ENCODE results near the gene SCGB1A1.

Gene SCGB1A1

GRCh38 chr11:62395885-62396551 lies 22.8 kb upstream of the SCGB1A1 start:
- no peak overlapping the region for H3K27ac ChIP-seq

GRCh38 chr11:62398011-62398994 lies 20.5 kb upstream of the SCGB1A1 start:
- no peak overlapping the region for H3K27ac ChIP-seq
- no peak for DNase-seq (ENCODE audit: low read depth, low spot score)

More at GRCh38 chr11:62395885-62396551, 22.8 kb upstream of the SCGB1A1 start:
- DNase-seq (ENCODE audit: low read depth, low spot score), result no peak

- no peak overlapping the region for H3K27ac ChIP-seq
- DNase-seq (ENCODE audit: low read depth, low spot score), result no peak
Measured at GRCh38 chr11:62399172-62399877, 19.5 kb upstream of the SCGB1A1 start.

- no peak overlapping the region for H3K27ac ChIP-seq
- no peak for DNase-seq (ENCODE audit: low read depth, low spot score)
Measured at GRCh38 chr11:62399878-62400266, 19.0 kb upstream of the SCGB1A1 start.

GRCh38 chr11:62400281-62400680 lies 18.6 kb upstream of the SCGB1A1 start:
- H3K27ac ChIP-seq, result no peak overlapping the region
- no peak for DNase-seq (ENCODE audit: low read depth, low spot score)

- no peak for DNase-seq (ENCODE audit: low read depth, low spot score)
- no peak overlapping the region for H3K27ac ChIP-seq
Measured at GRCh38 chr11:62400760-62401159, 18.1 kb upstream of the SCGB1A1 start.

GRCh38 chr11:62401356-62401755 lies 17.5 kb upstream of the SCGB1A1 start:
- no peak for DNase-seq (ENCODE audit: low read depth, low spot score)
- H3K27ac ChIP-seq, result no peak overlapping the region

- no peak for DNase-seq (ENCODE audit: low read depth, low spot score)
- no peak overlapping the region for H3K27ac ChIP-seq
Measured at GRCh38 chr11:62401811-62402210, 17.0 kb upstream of the SCGB1A1 start.

GRCh38 chr11:62402226-62402959 lies 16.4 kb upstream of the SCGB1A1 start:
- H3K27ac ChIP-seq, result no peak overlapping the region
- no peak for DNase-seq (ENCODE audit: low read depth, low spot score)

GRCh38 chr11:62402960-62403730 lies 15.7 kb upstream of the SCGB1A1 start:
- no peak overlapping the region for H3K27ac ChIP-seq
- no peak for DNase-seq (ENCODE audit: low read depth, low spot score)

- H3K27ac ChIP-seq, result no peak overlapping the region
- no peak for DNase-seq (ENCODE audit: low read depth, low spot score)
Measured at GRCh38 chr11:62404435-62404834, 14.4 kb upstream of the SCGB1A1 start.

GRCh38 chr11:62404901-62405300 lies 13.9 kb upstream of the SCGB1A1 start:
- no peak for DNase-seq (ENCODE audit: low read depth, low spot score)

GRCh38 chr11:62406034-62406433 lies 12.8 kb upstream of the SCGB1A1 start:
- H3K27ac ChIP-seq, result no peak overlapping the region
- DNase-seq (ENCODE audit: low read depth, low spot score), result no peak

More at GRCh38 chr11:62404901-62405300, 13.9 kb upstream of the SCGB1A1 start:
- H3K27ac ChIP-seq, result no peak overlapping the region

- no peak overlapping the region for H3K27ac ChIP-seq
- no peak for DNase-seq (ENCODE audit: low read depth, low spot score)
Measured at GRCh38 chr11:62409831-62410230, 9.0 kb upstream of the SCGB1A1 start.

- H3K27ac ChIP-seq, result no peak overlapping the region
- DNase-seq (ENCODE audit: low read depth, low spot score), result no peak
Measured at GRCh38 chr11:62410972-62411371, 7.9 kb upstream of the SCGB1A1 start.

GRCh38 chr11:62411524-62411923 lies 7.3 kb upstream of the SCGB1A1 start:
- no peak overlapping the region for H3K27ac ChIP-seq
- DNase-seq (ENCODE audit: low read depth, low spot score), result no peak

- DNase-seq (ENCODE audit: low read depth, low spot score), result no peak
- H3K27ac ChIP-seq, result no peak overlapping the region
Measured at GRCh38 chr11:62413060-62413696, 5.7 kb upstream of the SCGB1A1 start.

- no peak overlapping the region for H3K27ac ChIP-seq
- no peak for DNase-seq (ENCODE audit: low read depth, low spot score)
Measured at GRCh38 chr11:62416596-62416995, 2.2 kb upstream of the SCGB1A1 start.

GRCh38 chr11:62418136-62418535 lies 697 bp upstream of the SCGB1A1 start:
- no peak overlapping the region for H3K27ac ChIP-seq
- no peak for DNase-seq (ENCODE audit: low read depth, low spot score)

Data from epithelial cell of prostate (primary cell).